ENCODE measurements around the gene ZNF335. TPM values are rescaled to one million over a fixed set of nuclear protein-coding genes. Genes with fewer than 3 reads are reported as not detected.
A peak's percentile ranks its signal among the peaks of the same experiment; 100 is the strongest.

The ZNF335 gene
- total and polyA plus RNA-seq, 2 of the 13 experiments (the other 11 are each of a cell fraction or from before 2014, with no cell fraction given): 9.7 to 13.7 TPM

GRCh38 chr20:45919542-45920399 lies 52.2 kb downstream of the ZNF335 start (continued):
- TF ChIP-seq, protein P1, sequence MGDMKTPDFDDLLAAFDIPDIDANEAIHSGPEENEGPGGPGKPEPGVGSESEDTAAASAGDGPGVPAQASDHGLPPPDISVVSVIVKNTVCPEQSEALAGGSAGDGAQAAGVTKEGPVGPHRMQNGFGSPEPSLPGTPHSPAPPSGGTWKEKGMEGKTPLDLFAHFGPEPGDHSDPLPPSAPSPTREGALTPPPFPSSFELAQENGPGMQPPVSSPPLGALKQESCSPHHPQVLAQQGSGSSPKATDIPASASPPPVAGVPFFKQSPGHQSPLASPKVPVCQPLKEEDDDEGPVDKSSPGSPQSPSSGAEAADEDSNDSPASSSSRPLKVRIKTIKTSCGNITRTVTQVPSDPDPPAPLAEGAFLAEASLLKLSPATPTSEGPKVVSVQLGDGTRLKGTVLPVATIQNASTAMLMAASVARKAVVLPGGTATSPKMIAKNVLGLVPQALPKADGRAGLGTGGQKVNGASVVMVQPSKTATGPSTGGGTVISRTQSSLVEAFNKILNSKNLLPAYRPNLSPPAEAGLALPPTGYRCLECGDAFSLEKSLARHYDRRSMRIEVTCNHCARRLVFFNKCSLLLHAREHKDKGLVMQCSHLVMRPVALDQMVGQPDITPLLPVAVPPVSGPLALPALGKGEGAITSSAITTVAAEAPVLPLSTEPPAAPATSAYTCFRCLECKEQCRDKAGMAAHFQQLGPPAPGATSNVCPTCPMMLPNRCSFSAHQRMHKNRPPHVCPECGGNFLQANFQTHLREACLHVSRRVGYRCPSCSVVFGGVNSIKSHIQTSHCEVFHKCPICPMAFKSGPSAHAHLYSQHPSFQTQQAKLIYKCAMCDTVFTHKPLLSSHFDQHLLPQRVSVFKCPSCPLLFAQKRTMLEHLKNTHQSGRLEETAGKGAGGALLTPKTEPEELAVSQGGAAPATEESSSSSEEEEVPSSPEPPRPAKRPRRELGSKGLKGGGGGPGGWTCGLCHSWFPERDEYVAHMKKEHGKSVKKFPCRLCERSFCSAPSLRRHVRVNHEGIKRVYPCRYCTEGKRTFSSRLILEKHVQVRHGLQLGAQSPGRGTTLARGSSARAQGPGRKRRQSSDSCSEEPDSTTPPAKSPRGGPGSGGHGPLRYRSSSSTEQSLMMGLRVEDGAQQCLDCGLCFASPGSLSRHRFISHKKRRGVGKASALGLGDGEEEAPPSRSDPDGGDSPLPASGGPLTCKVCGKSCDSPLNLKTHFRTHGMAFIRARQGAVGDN (CRISPR knock-in tag; IDR thresholded peaks at IDR 0.05): peak; percentile 45
- TF ChIP-seq SMAD9 (CRISPR knock-in tag; IDR thresholded peaks at IDR 0.05) (no peak), ZNF777 (CRISPR knock-in tag; IDR thresholded peaks at IDR 0.05) (no peak), EP300 (IDR thresholded peaks at IDR 0.05; ENCODE audit: low read depth in 2 of 2, low read length in 2 of 2) (no peak), EP300 (CRISPR knock-in tag; IDR thresholded peaks at IDR 0.05; ENCODE audit: borderline replicate concordance) (no peak), THAP11 (CRISPR knock-in tag; IDR thresholded peaks at IDR 0.05) (0 out of 2 replicates have a peak, but pooled peaks have one; percentile 42), ZNF629 (CRISPR knock-in tag; conservative IDR thresholded peaks at IDR 0.05) (peak; percentile 96), ZNF557 (CRISPR knock-in tag; IDR thresholded peaks at IDR 0.05) (no peak), POLR2A (IDR thresholded peaks at IDR 0.05; ENCODE audit: insufficient read depth in 1 of 2, low read depth in 2 of 2, low read length in 2 of 2) (no peak), KDM5A (IDR thresholded peaks at IDR 0.05; ENCODE audit: borderline replicate concordance, low read length) (no peak), EEA1 (CRISPR knock-in tag; IDR thresholded peaks at IDR 0.05; ENCODE audit: borderline replicate concordance) (no peak), CBX2 (IDR thresholded peaks at IDR 0.05; ENCODE audit: low read depth, low read length) (no peak), CBX2 (CRISPR knock-in tag; IDR thresholded peaks at IDR 0.05; ENCODE audit: low read depth) (no peak), HMGXB3 (CRISPR knock-in tag; IDR thresholded peaks at IDR 0.05; ENCODE audit: borderline replicate concordance) (no peak), RCOR2 (CRISPR knock-in tag; IDR thresholded peaks at IDR 0.05) (peak; percentile 47; the same call in 1 of the 2 replicates), SYNCRIP (IDR thresholded peaks at IDR 0.05; ENCODE audit: insufficient read depth, low read depth, low read length) (no peak), ZBTB7A (CRISPR knock-in tag; IDR thresholded peaks at IDR 0.05) (0 out of 2 replicates have a peak, but pooled peaks have one; percentile 15)
- TF ChIP-seq, protein P2, sequence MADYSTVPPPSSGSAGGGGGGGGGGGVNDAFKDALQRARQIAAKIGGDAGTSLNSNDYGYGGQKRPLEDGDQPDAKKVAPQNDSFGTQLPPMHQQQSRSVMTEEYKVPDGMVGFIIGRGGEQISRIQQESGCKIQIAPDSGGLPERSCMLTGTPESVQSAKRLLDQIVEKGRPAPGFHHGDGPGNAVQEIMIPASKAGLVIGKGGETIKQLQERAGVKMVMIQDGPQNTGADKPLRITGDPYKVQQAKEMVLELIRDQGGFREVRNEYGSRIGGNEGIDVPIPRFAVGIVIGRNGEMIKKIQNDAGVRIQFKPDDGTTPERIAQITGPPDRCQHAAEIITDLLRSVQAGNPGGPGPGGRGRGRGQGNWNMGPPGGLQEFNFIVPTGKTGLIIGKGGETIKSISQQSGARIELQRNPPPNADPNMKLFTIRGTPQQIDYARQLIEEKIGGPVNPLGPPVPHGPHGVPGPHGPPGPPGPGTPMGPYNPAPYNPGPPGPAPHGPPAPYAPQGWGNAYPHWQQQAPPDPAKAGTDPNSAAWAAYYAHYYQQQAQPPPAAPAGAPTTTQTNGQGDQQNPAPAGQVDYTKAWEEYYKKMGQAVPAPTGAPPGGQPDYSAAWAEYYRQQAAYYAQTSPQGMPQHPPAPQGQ (CRISPR knock-in tag; IDR thresholded peaks at IDR 0.05; ENCODE audit: borderline replicate concordance): no peak
- TF ChIP-seq, protein P3, sequence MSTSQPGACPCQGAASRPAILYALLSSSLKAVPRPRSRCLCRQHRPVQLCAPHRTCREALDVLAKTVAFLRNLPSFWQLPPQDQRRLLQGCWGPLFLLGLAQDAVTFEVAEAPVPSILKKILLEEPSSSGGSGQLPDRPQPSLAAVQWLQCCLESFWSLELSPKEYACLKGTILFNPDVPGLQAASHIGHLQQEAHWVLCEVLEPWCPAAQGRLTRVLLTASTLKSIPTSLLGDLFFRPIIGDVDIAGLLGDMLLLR (CRISPR knock-in tag; IDR thresholded peaks at IDR 0.05): no peak

Data from HepG2 (cell line).